Heart left ventricle (tissue), 13 donors: ENCODE measurements around the gene DDAH2.

Source experiments
- CTCF ChIP-seq, 12 donors: fragments of 200-600 bp; sonication (generic) in 4 of 12; IDR thresholded peaks; one replicate each; pipeline versions ENCODE4 v1.5.0 to v1.8.0; 2018 to 2022; ENCODE audit warnings: antibody characterized with exemption in 12 of 12, mild to moderate bottlenecking in 5 of 12
- POLR2A ChIP-seq, 2 donors: fragments of 450-650 bp; IDR thresholded peaks; one replicate each; pipeline ENCODE4 v1.6.1; 2017; ENCODE audit warnings: antibody characterized with exemption in 2 of 2, mild to moderate bottlenecking in 2 of 2, moderate library complexity in 2 of 2
- donor health status: ischemic (EF 13 %, LVEDD 7.1; RV severe dilation, severe dysfunction).
- donor health status: DM: no; HTN: yes; CAD: no.
- donor health status: DM: no; HTN: no; CAD: no.
- donor health status: ischemic (EF 25% LVEDD 6.9; RV normal size, moderate dysfunction).
- donor health status: ischemic (EF 25% LVEDD 5.7; RV mildly dilated, moderate dysfunction).
- donor health status: ischemic (EF 35%, LVEDD 5.7; RV mildly dilated, moderate dysfunction).
- donor health status: nonischemic (EF 11% LVEDD 7.7; RV severe dilation, severe dysfunction).
- donor health status: DM: yes; HTN: yes; CAD: no.
- donor health status: PGD.
- donor health status: ischemic (EF 29% LVEDD 5.4; RV normal size, mild dysfunction).
- donor health status: nonischemic (EF 23%, LVEDD 6.1; RV moderate dilation, normal function).

GRCh38 chr6:31708224-31708623, 20.9 kb downstream of the DDAH2 start:
- no peak for TF ChIP-seq CTCF (IDR thresholded peaks at IDR 0.05)
- TF ChIP-seq POLR2A (IDR thresholded peaks at IDR 0.05) = no peak
